RWPE2 (cell line): Measurements from ENCODE around the gene NEK1.
A peak's percentile ranks its signal among the peaks of the same experiment; 100 is the strongest.

Experiments used
- ATAC-seq: fragments of 200-7000 bp; cut with Tn5 transposase; 3 replicates; pipeline ENCODE4 v1.9.1; 2021; ENCODE audit warnings: low read depth
- DNase-seq: peaks from one replicate; pipeline ENCODE4 v3.0.0-alpha.2; 2020; ENCODE audit warnings: low spot score
- H3K27ac ChIP-seq: fragments of 450-650 bp; 2 replicates; pipeline ENCODE4 v1.5.1; 2017; ENCODE audit warnings: mild to moderate bottlenecking; ENCODE audit not compliant: poor library complexity, severe bottlenecking
- H3K27me3 ChIP-seq: fragments of 250-450 bp; sonication (Bioruptor Pico); 2 replicates; pipeline ENCODE4 v1.5.1; 2021; ENCODE audit warnings: mild to moderate bottlenecking, moderate library complexity; ENCODE audit not compliant: insufficient read depth, poor library complexity, severe bottlenecking
- H3K36me3 ChIP-seq: fragments of 250-450 bp; sonication (Bioruptor Pico); 2 replicates; pipeline ENCODE4 v1.5.1; 2020; ENCODE audit warnings: low read depth, mild to moderate bottlenecking, moderate library complexity
- H3K4me1 ChIP-seq: fragments of 250-450 bp; sonication (Bioruptor Pico); 2 replicates; pipeline ENCODE4 v1.5.1; 2021; ENCODE audit warnings: mild to moderate bottlenecking, moderate library complexity; ENCODE audit not compliant: insufficient read depth, poor library complexity, severe bottlenecking
- H3K4me3 ChIP-seq: fragments of 250-450 bp; sonication (Bioruptor Pico); 2 replicates; pipeline ENCODE4 v1.5.1; 2021; ENCODE audit warnings: mild to moderate bottlenecking, moderate library complexity; ENCODE audit not compliant: severe bottlenecking
- H3K9me3 ChIP-seq: fragments of 250-450 bp; sonication (Bioruptor Pico); 2 replicates; pipeline ENCODE4 v1.5.1; 2021; ENCODE audit warnings: mild to moderate bottlenecking, moderate library complexity; ENCODE audit not compliant: severe bottlenecking
- CTCF ChIP-seq: fragments of 450-650 bp; IDR thresholded peaks from one replicate; pipeline ENCODE4 v1.5.1; 2017; ENCODE audit warnings: mild to moderate bottlenecking, moderate library complexity; ENCODE audit not compliant: poor library complexity, severe bottlenecking

The NEK1 gene

GRCh38 chr4:169493164-169493524, 119.2 kb downstream of the NEK1 start:
- Histone ChIP-seq H3K36me3 (no peaks in the 10 kb centered on the region), H3K4me3 (no peak overlapping the region), H3K27me3 (no peaks in the 10 kb centered on the region), H3K9me3 (no peaks in the 10 kb centered on the region), H3K27ac (no peak overlapping the region), H3K4me1 (no peaks in the 10 kb centered on the region)
- DNase-seq: no peak
- ATAC-seq: no peak
- peak; percentile 55 for TF ChIP-seq CTCF

- DNase-seq: no peak
- peak; percentile 80 for TF ChIP-seq CTCF
Measured at GRCh38 chr4:169492436-169493163, 119.8 kb downstream of the NEK1 start.

GRCh38 chr4:169491211-169491610, 121.2 kb downstream of the NEK1 start:
- no peak for TF ChIP-seq CTCF
- no peaks in the 10 kb centered on the region for H3K4me1 ChIP-seq
- no peak overlapping the region for H3K4me3 ChIP-seq
- H3K27ac ChIP-seq: no peak overlapping the region
- no peaks in the 10 kb centered on the region for H3K36me3 ChIP-seq
- H3K9me3 ChIP-seq: no peaks in the 10 kb centered on the region
- H3K27me3 ChIP-seq: no peaks in the 10 kb centered on the region
- ATAC-seq (no peak), DNase-seq (no peak)

More at GRCh38 chr4:169492436-169493163, 119.8 kb downstream of the NEK1 start:
- ATAC-seq: no peak
- Histone ChIP-seq H3K36me3 (no peaks in the 10 kb centered on the region), H3K9me3 (no peaks in the 10 kb centered on the region), H3K4me3 (no peak overlapping the region), H3K27me3 (no peaks in the 10 kb centered on the region), H3K27ac (no peak overlapping the region), H3K4me1 (no peaks in the 10 kb centered on the region)

- Histone ChIP-seq H3K4me1 (no peaks in the 10 kb centered on the region), H3K36me3 (no peaks in the 10 kb centered on the region; the same call in 1 of the 2 replicates), H3K9me3 (no peaks in the 10 kb centered on the region), H3K27ac (no peak overlapping the region), H3K4me3 (no peak overlapping the region), H3K27me3 (no peaks in the 10 kb centered on the region)
- no peak for DNase-seq
- TF ChIP-seq CTCF: no peak
- no peak for ATAC-seq
Measured at GRCh38 chr4:169489306-169489705, 123.1 kb downstream of the NEK1 start.
